GM15510 (cell line): ENCODE data around the gene CHST9.

Experiments
- POLR2A ChIP-seq: IDR thresholded peaks from 3 replicates; pipeline ENCODE4 v1.6.1; 2011; ENCODE audit warnings: borderline replicate concordance; ENCODE audit not compliant: insufficient read length; ENCODE audit errors: extremely low read depth

CHST9 gene

DNA sequence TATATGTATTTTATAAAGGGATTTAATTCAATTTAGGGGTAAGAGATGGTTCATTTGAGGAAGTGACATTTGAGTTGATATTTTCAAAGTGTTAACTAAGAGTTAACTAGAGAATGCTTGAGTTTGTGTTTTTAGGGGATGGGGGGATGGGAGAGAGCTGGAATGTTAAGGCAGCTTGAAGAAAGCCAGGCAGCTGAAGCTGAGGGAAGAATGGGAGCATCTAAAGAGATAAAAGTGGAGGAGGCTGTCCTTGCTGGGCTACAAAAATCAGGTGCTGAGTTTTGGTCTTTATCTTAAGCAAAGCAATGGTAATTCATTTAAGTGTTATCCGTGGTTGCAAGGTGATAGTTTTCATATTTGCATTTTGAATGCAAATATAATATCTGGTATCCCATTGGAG lies 9.2 kb downstream of the CHST9 start:
- TF ChIP-seq POLR2A = no peak

DNA sequence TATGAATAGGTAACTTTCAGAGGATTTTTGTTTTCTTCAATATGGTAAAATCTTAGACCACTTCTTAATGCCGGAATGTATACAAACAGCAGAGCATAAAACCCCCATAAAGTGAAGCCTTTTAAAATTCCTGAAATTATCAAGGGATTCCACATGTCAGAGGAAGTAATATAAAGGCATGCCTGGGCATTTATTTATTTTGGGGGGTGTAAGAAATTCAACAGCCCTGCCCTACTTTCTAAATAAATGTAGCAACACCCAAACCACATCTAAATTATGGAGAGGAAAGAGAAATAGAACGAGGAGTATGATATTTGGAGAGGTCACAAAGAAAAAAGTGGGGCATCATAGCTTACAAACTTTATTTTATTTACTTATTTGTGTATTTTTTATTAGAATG lies 9.9 kb downstream of the CHST9 start:
- TF ChIP-seq POLR2A = no peak

GRCh38 chr18:27171993-27172392 lies 13.1 kb downstream of the CHST9 start:
- TF ChIP-seq POLR2A = no peak

DNA sequence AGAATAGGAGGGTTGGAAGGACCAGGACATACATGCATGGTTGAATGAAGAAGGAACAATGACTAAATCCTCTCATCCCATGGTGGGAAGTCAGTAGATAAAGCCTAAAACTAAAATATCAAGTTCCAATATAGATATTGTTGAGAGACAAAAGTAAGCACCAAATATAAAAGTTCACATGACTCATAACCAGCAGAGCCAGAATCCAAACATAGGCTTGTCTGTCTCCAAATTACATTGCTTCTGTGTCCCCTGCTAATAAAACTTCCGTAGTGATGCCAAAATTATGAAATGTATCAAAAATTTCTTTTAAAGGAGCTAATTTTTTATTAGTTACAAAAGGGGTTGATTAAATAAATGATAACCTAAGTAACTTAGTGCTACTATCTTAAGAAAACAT lies 19.7 kb downstream of the CHST9 start:
- TF ChIP-seq POLR2A = no peak

DNA sequence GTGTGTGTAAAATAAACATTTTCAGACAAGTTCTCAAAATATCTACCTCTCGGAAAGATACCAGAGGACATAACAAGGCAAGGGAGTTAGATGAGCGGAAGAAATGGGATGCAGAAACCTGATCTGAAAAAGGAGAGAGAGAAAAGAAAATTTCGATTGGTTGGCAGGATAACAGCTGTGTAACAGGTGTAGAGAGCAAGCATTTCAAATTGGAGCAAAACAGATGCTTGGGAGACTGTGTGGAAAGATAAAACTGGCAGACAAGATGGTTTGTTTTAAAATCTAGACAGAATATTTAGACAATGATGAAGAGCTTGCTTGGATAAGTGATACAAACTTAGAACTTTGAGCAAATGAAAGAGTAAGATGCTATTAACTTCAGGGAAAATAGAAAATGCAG lies 20.2 kb downstream of the CHST9 start:
- no peak for TF ChIP-seq POLR2A

- no peak for TF ChIP-seq POLR2A
These were observed 40.4 kb downstream of the CHST9 start for GRCh38 chr18:27144672-27145071.

DNA sequence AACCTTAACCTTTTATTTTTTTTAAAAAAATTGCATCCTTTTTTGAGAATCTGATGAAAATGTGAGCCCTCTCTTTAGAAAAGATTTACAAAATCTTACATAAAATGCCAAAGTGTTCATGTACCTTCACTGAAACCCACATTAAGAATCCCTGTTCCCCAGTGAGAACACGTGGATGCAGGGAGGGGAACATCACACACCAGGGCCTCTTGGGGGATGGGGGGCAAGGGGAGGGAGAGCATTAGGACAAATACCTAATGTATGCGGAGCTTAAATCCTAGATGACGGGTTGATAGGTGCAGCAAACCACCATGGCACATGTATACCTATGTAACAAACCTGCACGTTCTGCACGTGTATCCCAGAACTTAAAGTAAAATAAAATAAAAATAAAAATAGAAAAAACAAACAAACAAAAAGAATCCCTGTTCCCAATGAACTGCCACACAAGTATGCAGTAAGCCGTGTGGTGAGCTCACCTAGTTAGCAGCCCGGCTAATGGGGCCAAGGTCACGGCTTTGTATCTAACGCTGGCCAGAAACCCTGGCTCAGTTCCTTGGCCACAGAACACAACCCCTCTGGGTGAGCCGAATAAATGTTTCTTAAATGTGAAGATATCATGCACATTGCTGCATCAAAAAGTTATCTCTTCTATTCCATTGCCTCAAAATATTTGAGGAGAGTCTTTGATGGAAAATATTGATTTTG lies 41.4 kb downstream of the CHST9 start:
- no peak for TF ChIP-seq POLR2A

DNA sequence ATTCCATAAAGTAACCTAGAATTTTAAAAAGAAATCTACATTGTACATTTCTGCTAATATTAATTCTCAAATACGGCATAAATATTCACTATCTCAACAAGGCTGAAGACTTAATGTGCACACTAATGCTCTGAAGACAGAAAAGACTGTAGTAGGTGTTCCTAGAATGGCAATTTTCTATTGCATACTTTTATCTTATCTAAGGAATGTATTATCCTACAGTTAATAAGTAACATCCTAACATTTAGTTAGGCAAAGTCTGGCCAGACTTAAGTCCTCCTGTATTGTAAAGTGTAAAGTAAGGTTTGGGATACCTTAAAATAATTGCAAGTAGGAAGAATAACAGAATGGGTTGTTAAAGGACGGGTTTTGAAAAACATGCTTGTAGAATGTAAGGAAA lies 42.2 kb downstream of the CHST9 start:
- TF ChIP-seq POLR2A = no peak

DNA sequence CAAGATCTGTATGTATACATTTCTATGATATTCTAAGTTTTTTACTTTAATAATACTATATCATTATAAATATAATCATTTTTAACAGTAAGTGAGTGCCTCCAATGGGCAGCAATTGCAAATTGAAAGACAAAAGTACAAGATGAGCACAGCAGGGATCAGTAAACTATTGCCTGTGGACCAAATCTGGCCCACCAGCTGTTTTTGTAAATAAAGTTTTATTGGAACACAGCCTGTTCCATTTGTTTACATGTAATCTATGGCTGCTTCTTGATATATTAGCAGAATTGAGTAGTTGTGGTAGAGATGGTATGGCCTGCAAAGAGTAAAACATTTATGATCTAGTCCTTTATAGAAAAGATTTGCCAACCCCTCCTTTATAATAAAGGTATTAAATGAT lies 43.2 kb downstream of the CHST9 start:
- no peak for TF ChIP-seq POLR2A

DNA sequence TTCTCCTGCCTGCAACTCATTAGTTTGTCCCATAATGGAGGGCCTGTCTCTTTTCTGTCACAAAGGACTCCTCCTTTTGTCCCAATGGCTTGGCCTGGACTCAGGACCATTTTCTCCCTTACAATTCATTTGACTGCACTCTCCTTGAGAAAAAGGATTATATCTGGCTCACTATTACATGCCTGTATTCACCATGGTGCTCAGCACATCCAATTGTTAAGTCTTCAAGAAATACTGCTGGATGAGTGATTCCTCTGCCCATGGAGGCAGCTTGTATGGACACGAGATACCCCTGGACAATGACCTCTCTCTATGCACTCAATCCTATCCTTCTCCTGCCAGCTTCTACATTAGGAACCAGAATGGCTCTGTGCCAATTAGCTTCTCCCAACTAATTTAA lies 47.0 kb downstream of the CHST9 start:
- no peak for TF ChIP-seq POLR2A

GRCh38 chr18:27136208-27136535 lies 48.9 kb downstream of the CHST9 start:
- no peak for TF ChIP-seq POLR2A

DNA sequence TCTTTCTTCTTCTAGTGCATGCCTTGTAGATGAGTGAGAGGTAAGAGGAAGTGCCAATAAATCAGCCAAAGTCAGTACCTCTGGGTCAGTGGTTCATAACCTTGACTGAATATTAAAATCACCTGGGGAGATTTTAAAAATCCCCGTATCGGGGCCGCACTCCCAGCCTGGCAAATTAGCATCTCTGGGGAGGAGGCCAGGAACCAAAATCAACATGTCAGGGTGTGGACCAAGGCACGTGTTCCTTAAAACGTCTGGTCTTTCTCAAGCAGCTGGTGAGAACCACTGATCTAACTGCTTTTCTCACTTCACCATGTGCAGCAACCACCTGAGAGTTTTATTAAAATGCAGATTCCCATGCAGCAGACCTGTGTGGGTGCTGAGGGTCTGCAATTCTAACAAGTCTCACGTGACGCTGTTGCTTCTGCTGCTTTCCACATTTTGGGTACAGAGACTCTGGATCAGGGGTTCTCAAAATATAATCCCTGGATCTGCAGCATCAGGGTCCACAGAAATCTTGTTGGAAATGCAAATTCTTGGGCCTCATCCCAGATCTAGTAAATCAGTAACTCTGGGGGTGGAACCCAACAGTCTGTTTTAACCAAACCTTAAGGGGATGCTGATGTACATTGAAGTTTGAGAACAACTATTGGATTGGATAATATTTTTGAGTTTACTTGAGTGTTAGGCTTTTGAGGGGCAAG lies 49.5 kb downstream of the CHST9 start:
- TF ChIP-seq POLR2A = no peak

DNA sequence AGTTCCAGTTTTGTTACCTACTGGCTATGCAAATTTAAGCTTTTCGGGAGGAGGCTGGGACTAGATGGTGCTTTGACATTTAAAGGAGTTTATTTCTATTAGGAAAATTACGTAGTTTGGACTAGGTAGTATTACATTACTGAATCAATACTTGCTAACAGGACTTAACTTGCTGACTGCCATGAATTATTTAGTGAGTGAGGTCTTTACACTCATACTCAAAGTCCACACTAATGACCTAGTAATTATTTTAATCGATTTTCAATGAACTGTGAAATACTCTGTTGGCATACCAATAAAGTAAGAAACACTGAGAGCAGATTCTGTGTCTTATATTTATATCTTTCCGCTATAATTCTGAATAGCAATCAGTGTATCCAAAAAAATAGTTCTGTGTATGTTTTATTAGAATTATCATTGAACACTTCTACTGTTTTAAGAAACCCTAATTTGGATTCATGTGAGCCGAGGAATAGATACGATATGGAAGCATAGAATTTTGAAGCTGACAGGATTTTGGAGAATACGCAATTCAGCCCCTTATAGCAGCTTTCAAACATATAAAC lies 55.0 kb downstream of the CHST9 start:
- TF ChIP-seq POLR2A = no peak

DNA sequence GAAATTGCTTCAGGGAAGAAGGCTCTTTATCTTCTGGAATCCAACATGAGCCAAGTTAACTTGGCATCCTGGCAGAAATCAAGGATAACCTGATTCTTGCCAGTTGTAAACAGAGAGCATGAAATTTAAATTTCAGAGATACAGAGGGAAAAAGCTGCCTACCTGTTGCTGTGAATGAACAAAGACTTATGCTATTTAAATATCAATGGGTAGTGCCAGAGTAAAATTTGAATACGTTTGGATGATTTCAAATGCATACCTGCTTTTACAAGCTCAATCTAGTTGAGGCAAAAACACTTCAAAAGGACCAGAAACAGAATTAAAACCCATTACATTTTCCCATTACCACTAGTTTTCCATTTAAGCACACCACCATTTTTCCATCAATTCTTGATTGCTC lies 60.9 kb downstream of the CHST9 start:
- TF ChIP-seq POLR2A = no peak

- no peak for TF ChIP-seq POLR2A
These were observed 64.0 kb downstream of the CHST9 start for GRCh38 chr18:27121108-27121507.

- no peak for TF ChIP-seq POLR2A
These were observed 64.9 kb downstream of the CHST9 start for GRCh38 chr18:27120246-27120645.

DNA sequence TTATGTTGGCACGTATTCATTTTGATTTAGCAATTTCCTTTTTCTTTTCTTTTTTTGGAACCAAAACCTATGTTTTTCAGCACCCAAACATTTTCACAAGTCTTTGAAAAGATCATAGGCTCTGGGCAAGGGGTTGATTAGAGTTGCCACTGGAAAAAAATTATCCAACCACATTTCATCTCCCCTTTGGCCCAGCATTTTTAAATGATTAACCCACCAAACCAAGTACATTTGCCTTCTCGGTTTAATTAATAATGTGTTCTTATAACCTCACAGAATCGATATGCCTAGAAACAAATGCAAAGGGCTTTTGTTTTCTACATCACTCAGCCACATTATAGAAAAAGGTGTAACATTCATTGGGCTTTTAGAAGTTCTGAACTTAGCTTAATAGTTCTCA lies 66.1 kb downstream of the CHST9 start:
- no peak for TF ChIP-seq POLR2A

DNA sequence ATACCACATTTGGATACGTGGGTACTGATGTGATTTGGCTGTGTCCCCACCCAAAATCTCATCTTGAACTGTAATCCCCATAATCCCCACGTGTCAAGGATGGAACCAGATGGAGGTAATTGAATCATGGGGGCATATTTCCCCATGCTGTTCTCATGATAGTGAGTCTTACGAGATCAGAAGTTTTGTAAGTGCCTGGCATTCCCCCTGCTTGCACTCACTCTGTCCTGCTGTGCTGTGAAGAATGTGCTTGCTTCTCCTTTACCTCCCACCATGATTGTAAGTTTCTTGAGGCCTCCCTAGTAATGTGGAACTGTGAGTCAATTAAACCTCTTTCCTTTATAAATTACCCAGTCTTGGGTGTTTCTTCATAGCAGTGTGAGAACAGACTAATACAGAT lies 70.3 kb downstream of the CHST9 start:
- TF ChIP-seq POLR2A = no peak
